ENCODE data around the gene CFAP97.

Gene CFAP97

GRCh38 chr4:185109736-185110135 lies 94.1 kb downstream of the CFAP97 start:
- no peak overlapping the region for H3K4me3 Mint-ChIP-seq
- DNase-seq (ENCODE audit: low spot score in 2 of 2) (no peak), ATAC-seq (ENCODE audit: low read depth) (no peak)
- H3K4me1 Mint-ChIP-seq: no peaks in the 10 kb centered on the region
- H3K27ac Mint-ChIP-seq: no peak overlapping the region
- no peaks in the 10 kb centered on the region for H3K36me3 Mint-ChIP-seq
- peaks cover 9% of the 10 kb centered on the region for H3K27me3 Mint-ChIP-seq
- H3K9me3 Mint-ChIP-seq: no peaks in the 10 kb centered on the region

Data from memory B cell (primary cell).